GM21529 (cell line): ENCODE results near the gene TLL1.

Source experiments
- ATAC-seq: cut with Tn5 transposase; IDR thresholded peaks from one replicate; pipeline ENCODE4 v1.9.1; 2021; ENCODE audit not compliant: unreplicated experiment

The TLL1 gene

DNA sequence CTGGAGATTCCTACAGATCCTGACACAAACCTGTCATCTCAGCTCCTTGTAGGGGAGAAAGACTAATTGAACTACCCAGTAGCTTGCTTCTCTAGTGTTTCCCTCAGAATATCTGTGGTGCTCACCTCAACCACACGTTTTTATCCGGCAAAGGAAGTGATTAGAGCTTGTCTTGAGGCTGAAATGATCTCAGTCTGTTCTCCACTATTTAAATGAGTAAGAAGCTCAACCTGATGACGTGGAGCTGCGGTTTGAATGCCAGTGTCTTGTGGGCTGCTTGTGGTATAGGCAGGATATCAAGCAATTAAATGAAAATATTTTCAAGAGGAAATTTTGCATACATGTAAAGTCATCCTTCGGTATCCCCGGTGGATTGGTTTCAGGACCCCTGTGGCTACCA is 270.2 kb downstream of the TLL1 start:
- no peak for ATAC-seq

DNA sequence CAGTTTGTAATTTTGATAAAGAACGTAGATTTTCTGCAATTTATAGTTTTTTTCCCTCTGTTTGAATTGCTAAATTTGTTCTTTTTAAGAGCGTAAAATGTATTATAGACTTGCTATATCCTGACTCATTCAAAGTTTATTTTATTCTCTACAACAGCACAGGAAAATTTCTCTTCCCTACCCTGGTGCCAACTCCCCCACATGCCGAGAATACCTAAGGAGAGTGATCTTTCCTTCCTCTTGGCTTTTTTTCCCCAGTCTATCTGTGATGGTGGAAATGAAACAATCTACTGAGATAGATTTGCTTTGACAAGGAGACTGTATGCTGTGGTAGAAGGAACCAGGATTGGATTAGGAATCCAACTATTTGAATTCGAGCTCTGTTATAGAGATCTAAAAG is 271.6 kb downstream of the TLL1 start:
- no peak for ATAC-seq

DNA sequence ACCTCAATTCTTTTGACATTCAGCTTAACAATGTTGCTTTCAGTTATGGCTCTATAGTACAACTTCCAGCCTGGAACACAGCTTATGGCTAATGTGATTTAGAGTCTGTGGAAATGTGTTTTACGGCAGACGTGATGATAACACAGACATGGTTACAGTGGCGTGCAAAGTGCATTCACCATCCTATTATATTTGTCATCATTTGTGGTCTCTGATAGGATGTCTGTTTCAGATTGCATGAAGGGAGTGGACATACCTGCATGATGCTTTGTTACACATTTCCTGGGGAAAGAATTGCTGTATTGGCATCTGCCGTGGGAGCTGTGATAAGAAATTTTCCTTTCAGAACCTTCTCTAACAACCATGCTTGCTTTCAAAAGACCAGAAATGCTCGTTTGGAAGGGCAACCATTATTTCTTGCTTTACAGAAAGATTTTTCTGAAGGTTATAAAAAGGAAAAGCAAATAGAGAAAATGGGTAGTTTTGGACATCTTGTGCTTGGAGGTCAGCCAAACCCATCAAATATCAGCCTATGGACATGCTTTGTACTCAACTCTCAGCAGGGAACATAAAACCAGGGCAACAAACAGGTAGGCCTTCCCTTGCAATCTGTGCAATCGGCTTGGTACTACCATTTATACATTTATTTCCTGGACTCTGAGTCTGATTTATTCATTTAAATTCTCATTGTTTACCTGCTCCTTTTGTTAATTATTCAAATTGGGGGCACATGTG is 273.9 kb downstream of the TLL1 start:
- no peak for ATAC-seq
